ENCODE data around the gene BRCA1.
"Not testable (repeated sequence)": the region's sequence is repeated elsewhere in the genome, so short reads cannot be mapped to it uniquely, and the experiment has no call there.

The BRCA1 gene

DNA sequence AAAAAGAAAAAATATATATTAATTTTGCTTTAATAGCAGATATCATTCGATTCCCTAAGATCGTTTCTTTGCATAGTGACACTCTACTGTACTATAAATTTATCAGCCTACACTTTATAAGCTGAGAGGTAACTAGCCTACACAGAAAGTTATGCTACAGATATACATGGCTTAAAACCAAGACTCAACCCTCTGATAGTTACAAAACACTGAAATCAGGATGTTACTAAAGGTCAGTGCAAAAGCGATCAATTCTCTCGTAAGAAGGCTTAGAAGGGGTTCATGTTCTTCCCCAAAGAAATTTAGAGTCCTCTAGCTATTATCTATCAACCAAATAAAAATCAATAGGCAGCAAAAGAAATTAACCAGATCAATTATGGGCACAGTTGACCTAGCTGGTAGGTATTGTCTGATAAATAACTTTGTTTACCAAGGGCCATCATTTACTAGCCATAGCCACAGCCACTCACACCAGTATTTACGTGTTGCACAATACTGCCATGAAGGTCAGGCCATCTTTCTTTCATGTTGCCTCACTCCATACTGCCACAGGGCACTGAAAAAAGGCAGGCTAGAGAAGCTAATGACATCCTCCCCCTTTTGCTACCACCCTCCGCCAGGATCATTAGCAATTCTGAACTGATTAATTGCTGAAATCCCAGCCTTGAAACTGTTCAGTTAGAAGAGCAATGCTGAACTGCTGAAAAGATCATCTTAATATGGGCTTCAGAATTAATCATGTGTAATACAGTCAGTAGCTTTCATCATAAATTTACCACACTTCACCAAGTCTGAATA, 56.4 kb downstream of the BRCA1 start:
- DNase-seq: no peak

DNA sequence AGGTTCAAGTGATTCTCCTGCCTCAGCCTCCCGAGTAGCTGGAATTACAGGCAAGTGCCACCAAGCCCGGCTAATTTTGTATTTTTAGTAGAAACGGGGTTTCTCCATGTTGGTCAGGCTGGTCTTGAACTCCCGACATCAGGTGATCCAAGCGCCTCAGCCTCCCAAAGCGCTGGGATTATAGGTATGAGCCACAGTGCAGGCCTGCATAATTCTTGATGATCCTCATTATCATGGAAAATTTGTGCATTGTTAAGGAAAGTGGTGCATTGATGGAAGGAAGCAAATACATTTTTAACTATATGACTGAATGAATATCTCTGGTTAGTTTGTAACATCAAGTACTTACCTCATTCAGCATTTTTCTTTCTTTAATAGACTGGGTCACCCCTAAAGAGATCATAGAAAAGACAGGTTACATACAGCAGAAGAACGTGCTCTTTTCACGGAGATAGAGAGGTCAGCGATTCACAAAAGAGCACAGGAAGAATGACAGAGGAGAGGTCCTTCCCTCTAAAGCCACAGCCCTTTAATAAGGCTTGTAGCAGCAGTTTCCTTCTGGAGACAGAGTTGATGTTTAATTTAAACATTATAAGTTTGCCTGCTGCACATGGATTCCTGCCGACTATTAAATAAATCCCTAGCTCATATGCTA, 62.1 kb downstream of the BRCA1 start:
- no peak for DNase-seq

DNA sequence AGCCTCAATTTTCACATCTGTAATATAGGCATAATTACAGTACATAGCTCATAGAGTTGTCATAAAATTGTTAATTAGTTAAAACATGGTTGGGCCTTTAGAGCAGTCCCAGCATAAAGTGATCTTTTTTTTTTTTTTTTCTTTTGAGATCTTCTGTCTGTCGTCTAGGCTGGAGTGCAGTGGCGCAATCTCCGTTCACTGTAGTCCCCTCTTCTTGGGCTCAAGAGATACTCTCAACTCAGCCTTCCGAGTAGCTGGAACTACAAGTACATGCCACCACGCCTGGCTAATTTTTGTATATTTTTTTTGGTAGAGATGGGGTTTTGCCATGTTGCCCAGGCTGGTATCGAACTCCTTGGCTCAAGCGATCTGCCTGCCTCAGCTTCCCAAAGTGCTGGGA, 69.1 kb downstream of the BRCA1 start:
- no peak for DNase-seq

DNA sequence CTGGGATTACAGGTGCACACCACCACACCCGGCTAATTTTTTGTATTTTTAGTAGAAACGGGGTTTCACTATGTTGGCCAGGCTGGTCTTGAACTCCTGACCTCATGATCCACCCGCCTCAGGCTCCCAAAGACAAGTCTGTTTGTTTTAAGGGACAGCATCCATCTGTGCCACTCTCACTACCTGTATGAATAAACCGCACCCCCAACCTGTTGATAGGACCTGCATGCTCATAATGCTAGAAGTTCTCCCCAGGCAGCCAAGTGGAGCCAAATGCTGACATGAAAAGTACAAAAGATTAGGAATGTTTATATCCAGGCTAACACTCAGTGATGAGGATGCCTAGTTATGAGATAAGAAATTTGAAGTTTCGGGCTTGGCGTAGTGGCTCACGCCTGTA, 72.2 kb downstream of the BRCA1 start:
- DNase-seq: not testable (repeated sequence)

DNA sequence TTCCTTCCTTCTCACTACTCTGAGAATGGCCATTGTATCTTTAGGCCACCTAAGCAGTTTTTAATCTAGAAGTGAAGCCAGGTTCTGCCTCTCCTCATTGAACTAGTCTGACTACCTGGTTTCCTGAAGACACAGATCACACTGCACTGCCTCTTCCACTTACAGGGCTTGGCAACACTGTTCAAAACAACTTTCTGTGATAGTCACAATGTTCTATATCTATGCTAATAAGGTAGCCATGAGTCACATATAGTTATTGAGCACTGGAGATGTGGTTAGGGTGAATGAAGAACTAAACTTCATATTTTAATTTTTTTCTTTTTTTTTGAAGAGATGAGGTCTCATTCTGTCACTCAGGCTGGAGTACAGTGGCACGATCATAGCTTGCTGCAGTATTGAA, 73.2 kb downstream of the BRCA1 start:
- no peak for DNase-seq

DNA sequence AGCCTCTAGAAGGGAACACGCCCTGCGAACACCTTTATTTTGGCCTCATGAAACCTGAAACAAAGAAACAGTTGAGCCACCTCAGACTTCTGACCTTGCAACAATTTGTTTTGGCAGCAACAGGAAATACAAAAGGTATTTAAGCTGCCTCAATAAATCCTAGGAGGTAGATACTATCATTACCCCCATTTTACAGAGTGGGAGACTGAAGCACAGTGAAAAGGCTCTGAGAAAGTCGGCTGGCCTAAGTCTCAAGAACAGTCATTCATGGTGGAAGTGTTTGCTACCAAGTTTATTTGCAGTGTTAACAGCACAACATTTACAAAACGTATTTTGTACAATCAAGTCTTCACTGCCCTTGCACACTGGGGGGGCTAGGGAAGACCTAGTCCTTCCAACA, 81.1 kb downstream of the BRCA1 start:
- DNase-seq: no peak

DNA sequence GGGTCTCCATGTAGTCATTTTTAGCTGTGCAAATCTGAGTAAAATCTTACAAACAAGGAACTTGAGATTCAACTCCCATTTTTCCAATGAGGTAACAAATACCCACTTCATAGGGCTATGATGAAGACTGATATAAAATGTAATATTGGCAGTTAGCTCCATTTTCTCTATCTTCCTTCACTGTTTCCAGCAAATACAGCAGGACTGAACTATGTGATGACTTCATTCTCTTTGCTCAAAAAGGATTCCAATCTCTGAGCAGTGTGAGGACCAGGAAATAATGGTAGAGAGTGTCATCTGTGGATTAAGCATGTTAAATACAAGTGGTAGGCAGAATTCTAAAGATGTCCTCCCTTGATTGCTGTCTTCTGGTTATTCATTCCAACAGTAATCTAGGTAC, 81.9 kb downstream of the BRCA1 start:
- DNase-seq: no peak

DNA sequence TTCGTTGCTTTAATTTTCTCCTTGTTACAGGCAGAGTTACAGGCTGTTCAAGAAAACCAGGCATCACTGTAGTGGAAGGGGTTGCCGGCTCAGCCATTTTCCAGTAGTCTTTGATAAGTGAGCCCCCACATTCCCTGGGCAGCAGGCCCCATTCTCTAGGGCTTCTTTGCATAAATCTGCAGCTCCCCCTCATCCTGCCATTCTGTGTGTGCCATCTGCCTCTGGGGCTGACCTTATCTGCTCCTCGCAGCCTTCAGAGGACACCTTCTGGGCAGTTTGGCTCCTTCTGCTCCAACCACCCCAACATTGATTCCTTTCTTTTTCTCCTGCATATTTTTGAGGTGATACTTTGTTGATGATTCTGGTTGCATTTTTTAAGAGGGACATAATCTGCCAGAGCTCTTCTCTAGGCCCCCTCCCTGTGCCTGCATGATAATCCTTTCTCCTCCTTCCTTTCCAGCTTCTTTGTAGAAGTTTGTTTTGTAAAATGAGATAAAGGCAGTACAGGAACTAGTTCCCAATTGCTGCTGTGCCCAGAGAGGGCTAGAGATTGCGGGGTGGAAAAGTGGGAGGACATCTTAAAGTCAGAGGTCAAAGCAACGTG, 83.0 kb downstream of the BRCA1 start:
- DNase-seq: no peak

DNA sequence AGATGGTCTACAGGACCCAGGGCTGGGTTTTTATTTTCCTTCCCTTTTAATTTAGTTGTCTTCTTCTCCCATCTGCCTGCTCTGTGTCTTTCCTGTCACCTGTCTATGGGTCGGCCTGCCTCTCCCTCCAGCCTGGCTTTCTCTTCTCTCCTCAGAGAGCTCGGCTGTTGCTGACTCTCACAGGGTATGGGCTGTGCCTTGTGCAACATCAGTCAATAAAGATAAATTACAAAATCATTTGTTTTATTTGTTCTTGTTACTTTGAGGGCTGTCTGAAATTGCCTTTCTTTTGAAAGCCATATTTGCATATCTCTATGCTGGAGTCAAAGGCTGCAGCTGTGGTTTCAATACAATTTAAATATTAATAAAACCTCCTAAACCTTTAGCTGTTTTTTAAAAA, 84.5 kb downstream of the BRCA1 start:
- DNase-seq: no peak

DNA sequence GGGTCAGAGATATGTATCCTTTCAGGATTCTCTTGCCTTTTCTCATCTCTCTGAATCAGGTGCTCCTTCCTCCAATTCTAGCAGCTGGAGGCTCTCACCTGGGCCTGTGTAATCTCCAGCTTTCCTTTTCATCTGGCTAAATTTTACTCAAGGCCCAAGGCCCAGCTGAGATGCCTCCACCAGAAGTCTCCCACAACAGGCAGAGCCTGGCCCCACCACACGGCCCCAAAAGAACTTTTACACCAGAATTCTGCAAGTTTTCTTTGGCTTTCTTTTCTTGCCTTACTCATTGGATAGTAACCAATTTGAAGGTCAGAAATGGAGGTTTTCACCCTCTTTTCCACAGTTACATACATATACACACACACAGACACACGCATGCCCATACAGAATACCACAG, 85.5 kb downstream of the BRCA1 start:
- no peak for DNase-seq

DNA sequence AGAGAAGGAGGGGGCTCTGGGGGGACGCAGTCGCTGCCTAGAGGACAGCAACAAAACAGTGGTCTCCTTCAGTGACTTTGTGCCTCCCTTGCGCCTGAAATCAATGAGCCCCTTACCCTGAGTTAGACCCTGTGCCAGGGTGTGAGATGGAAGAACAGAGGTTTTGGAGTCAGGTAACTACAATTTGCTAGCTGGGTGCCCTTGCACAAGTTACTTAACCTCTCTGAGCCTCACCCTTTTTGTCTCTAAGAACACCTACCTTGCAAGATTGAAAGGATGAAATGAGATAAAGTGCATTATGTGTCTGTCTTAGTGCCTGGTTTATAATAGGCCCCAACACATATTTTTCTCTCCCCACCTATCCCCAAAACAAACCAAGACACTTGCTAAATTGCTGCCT, 90.3 kb downstream of the BRCA1 start:
- DNase-seq: no peak

DNA sequence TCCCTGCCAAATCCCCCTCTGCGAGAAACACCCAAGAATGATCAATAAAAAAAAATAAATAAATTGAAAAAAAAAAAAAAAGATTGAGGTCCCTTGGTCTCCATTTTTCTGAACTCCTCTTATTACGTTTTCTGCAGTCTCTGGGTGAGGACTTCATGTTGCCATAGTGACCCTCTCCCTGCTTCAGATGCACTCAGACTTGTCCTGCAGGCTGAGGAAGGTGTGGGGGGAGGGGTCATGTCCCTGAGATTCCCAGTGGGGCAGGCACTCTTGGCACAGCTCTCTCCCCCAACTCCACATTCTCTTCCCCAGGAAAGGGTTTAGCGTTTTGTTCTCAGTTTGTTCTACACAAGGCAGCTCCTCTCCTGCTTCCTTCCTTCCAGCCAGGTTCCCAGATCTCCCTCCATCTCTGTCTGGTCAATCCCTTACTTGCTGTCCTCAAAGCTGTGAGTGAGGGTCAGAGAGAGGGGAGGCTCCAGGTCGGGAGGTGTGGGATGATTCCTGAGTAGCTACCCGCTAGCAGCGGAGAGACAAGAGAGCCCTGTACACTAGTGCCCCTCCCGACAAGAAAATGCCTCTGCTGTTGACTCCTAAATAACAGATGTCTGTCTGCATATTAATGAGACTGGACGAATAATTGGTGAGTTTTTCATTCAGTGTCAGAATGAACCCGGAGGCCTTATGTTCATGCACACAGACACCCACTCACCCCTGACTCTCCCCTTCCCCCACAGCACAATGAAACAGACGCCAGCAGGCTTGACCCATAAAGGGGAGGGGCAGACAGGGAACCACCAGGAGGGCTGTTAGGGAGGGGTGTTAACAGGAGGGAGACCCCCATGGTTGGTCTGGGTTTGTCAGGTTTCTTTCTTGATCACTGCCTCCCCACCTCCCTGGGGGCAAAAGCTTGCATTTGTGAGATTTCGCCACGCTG, 90.9 kb downstream of the BRCA1 start:
- no peak for DNase-seq

DNA sequence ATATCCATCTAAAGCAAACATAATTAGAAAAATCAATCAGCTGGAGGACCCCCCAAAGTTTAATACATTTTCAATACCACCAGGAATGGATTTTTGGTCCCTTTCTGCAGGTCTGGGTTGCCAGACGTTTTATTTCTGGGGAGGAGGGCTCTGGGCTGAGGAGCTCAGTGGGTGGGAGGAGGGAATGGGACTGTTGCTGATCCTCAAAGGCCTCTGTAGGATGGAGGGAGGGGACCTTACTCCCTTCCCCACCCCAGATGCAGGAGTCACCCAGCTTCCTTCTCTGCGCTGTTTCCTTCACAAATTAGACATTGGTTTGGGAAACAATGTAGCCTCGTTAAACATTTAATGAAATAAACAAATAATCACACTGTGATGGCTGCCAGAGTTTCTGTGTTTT, 93.5 kb downstream of the BRCA1 start:
- DNase-seq: no peak

DNA sequence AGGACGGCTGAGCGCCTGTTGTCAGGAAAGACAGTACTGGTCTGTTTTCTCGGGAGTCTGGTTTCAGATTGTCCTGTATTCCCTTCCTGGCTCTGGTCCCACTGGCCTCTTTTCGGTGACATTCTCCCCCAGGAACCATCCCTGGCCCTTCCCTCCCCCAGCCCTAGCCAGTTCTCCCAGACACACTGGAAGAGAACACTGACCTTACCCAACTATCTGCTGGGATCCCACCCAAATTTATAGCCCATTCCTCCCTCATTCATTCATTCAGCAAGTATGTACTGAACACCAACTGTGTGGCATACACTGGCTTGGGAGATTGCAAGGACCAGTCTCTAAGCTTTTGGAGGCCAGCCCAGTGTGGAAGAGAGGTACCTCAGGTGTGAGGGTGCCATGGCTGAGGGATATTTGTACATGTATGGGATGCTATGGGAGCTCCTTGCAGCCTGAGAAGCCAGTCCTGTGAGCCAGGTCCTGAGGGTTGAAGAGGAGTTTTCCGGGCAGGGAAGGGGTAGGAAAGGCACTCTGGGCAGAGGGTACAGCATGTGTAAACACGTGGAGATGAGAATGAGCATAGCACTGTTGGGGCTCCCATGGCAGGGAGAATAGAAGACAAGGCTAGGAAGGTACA, 94.9 kb downstream of the BRCA1 start:
- DNase-seq: no peak

DNA sequence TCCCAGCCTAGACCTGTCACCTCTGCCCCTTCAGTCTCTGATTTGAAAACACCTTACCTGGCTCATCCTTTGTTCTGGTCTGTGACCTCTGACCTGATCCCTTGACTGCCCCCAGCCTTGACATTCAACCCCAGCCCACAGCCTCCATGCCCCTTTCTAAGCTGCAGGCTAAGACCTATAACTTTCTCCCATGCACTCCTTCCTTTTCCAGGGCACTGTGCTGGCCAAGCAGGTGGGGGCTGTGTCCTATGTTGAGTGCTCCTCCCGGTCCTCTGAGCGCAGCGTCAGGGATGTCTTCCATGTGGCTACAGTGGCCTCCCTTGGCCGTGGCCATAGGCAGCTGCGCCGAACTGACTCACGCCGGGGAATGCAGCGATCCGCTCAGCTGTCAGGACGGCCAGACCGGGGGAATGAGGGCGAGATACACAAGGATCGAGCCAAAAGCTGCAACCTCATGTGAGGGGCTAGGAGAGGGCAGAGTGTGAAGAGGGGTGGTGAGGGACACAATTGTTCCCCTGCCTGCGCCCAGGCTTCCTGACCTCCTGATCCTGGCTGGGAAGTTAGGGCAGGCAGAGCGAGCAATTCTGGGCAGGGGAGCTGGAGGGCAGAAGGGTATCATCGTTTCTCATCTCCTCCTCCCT, 96.8 kb downstream of the BRCA1 start:
- DNase-seq: no peak

DNA sequence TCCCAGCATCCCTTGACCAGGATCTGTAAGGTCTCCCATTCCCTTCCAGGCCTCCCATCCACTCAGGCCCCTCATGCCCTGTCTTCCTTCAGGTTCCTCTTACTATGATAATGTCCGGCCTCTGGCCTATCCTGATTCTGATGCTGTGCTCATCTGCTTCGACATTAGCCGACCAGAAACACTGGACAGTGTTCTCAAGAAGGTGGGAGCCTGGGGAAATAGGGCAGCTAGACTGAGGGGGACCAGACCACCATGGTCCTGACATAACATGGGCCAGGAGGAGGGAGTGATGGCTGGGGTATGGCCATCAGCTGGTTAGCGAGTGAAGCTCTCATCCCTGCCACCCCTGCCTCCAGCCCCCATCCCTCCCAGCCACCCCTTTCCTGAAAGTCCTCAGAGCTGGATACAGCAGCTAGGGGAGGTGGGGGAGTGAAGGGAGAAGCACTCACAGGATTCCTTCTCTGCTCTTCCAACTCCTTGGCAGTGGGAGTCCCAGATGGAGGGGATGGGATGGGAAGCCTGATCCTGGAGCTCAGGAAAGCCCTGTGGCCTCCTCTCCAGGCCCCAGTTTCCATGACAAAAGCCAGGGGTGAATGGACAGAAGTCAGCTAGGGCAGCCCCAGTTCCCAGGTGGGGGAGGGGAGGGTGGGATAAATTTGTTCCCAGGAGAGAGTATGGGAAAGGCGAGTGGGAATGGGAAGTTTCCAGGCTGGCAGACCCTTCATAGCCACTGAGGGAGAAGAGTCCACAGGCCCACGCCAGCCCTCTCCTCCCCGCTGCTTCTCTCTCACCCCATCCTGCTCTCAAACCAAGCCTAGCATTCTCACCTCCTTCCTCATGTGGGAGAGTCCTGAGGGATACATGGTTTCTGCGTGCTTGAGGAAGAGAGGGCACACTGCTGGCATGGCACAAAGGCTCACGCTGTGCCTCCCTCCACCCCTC, 97.8 kb downstream of the BRCA1 start:
- no peak for DNase-seq

DNA sequence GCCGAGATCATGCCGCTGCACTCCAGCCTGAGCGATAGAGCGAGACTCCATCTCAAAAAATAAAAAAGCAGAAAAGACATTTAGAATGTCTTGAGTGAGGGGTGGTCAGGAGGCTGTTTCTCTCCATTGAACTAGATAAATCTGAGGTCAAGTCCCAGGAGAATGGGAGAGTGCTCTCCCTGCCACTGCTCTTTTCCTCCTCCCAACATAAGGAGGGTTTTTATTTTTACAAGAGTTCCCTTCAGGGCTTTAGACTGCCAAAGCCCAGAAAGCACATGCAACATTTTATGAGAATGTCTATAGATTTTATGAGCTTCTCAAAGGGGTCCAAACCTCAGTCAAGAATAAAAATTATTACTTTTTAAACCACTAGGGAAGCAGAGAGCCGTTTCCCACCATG, 98.6 kb downstream of the BRCA1 start:
- no peak for DNase-seq

DNA sequence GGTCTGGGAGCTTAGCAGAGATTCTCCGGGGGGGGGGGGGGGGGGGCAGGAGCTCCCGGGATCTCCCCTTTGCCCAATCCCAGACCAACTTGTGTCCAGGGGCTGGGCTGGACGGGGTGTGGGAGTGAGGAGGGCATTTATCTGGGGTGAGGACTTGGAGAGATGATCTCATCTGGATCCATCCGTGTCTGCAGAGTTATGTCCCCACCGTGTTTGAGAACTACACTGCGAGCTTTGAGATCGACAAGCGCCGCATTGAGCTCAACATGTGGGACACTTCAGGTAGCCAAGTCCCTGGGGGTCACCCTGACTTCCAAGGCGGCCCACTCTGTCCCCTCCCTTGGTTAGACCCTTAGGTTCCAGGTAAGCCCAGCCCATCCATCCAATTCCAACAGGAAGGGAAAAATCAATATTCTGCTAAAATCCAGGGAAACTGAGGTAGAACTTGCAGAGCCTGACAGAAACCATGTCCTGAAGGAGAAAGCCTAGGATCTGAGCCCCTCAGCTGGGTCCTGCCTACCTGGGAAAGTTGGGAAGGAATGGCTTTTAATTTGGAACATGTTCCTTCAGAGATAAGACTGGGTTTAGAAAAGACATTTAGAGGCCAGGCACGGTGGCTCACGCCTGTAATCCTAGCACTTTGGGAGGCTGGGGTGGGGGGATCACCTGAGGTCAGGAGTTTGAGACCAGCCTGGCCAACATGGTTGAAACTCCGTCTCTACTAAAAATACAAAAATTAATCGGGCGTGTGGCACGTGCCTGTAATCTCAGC, 99.2 kb downstream of the BRCA1 start:
- no peak for DNase-seq

DNA sequence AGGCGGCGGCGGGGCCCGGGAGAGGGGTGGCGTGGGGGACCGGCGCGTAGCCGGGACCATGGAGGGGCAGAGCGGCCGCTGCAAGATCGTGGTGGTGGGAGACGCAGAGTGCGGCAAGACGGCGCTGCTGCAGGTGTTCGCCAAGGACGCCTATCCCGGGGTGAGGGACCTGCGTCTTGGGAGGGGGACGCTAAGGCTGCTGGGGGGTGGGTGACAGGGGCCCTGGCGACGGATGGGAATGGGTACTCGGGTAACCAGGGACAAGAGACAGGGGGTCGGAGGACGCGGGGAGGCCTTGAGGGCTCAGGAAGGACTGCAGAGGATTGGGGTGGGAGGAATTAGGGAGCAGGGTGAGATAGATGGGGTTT, 99.9 kb downstream of the BRCA1 start:
- no peak for DNase-seq
